ENCODE measurements around the gene LMBR1.

Gene LMBR1

GRCh38 chr7:156659203-156659602 lies 233.8 kb downstream of the LMBR1 start:
- TF ChIP-seq, protein P1, sequence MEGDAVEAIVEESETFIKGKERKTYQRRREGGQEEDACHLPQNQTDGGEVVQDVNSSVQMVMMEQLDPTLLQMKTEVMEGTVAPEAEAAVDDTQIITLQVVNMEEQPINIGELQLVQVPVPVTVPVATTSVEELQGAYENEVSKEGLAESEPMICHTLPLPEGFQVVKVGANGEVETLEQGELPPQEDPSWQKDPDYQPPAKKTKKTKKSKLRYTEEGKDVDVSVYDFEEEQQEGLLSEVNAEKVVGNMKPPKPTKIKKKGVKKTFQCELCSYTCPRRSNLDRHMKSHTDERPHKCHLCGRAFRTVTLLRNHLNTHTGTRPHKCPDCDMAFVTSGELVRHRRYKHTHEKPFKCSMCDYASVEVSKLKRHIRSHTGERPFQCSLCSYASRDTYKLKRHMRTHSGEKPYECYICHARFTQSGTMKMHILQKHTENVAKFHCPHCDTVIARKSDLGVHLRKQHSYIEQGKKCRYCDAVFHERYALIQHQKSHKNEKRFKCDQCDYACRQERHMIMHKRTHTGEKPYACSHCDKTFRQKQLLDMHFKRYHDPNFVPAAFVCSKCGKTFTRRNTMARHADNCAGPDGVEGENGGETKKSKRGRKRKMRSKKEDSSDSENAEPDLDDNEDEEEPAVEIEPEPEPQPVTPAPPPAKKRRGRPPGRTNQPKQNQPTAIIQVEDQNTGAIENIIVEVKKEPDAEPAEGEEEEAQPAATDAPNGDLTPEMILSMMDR (IDR thresholded peaks at IDR 0.05; ENCODE audit: insufficient read depth, low read length, missing control alignments), result no peak
- ChIA-PET POLR2A (no interaction called here), CTCF (no interaction called here)
- H3K4me3 ChIP-seq (ENCODE audit: low read depth, low read length), result no peak overlapping the region
- no peak for DNase-seq (ENCODE audit: low read depth, low spot score)

DNA sequence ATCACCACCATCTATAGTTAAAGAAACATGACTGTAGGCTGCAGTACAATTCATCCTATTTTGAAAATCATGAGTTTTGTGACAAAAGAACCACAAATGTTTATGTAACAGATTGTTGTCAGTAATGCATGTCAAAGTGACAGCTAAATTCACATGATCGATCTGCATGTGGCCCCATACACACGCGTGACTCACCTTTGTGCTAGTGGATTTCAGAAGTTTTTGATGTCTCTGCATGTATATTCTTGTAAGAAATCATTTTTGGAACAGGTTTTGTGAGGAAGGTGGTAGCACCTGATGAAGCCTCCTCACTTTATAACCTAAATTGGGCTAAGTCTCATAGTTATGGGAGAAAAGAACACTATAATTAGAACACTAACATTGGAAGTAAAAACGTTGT lies 235.3 kb downstream of the LMBR1 start:
- no peak overlapping the region for H3K4me3 ChIP-seq (ENCODE audit: low read depth, low read length)
- TF ChIP-seq, protein P1 (IDR thresholded peaks at IDR 0.05; ENCODE audit: insufficient read depth, low read length, missing control alignments), result no peak
- CTCF ChIA-PET, result no interaction called here
- POLR2A ChIA-PET, result no interaction called here
- DNase-seq (ENCODE audit: low read depth, low spot score), result no peak

- DNase-seq (ENCODE audit: low read depth, low spot score), result no peak
- ChIA-PET CTCF (no interaction called here), POLR2A (no interaction called here)
- no peak overlapping the region for H3K4me3 ChIP-seq (ENCODE audit: low read depth, low read length)
- TF ChIP-seq, protein P1 (IDR thresholded peaks at IDR 0.05; ENCODE audit: insufficient read depth, low read length, missing control alignments), result no peak
Measured at GRCh38 chr7:156656598-156656997, 236.4 kb downstream of the LMBR1 start.

- TF ChIP-seq, protein P1 (IDR thresholded peaks at IDR 0.05; ENCODE audit: insufficient read depth, low read length, missing control alignments), result no peak
- POLR2A ChIA-PET, result no interaction called here
- no peak overlapping the region for H3K4me3 ChIP-seq (ENCODE audit: low read depth, low read length)
- CTCF ChIA-PET, result no interaction called here
- DNase-seq (ENCODE audit: low read depth, low spot score), result no peak
Measured at GRCh38 chr7:156655983-156656382, 237.0 kb downstream of the LMBR1 start.

- ChIA-PET POLR2A (no interaction called here), CTCF (no interaction called here)
- no peak overlapping the region for H3K4me3 ChIP-seq (ENCODE audit: low read depth, low read length)
- DNase-seq (ENCODE audit: low read depth, low spot score), result no peak
- TF ChIP-seq, protein P1 (IDR thresholded peaks at IDR 0.05; ENCODE audit: insufficient read depth, low read length, missing control alignments), result no peak
Measured at GRCh38 chr7:156655251-156655650, 237.7 kb downstream of the LMBR1 start.

- POLR2A ChIA-PET, result no interaction called here
- TF ChIP-seq, protein P1 (IDR thresholded peaks at IDR 0.05; ENCODE audit: insufficient read depth, low read length, missing control alignments), result no peak
- no peak for DNase-seq (ENCODE audit: low read depth, low spot score)
- H3K4me3 ChIP-seq (ENCODE audit: low read depth, low read length), result no peak overlapping the region
- CTCF ChIA-PET, result no interaction called here
Measured at GRCh38 chr7:156654511-156655234, 238.3 kb downstream of the LMBR1 start.

Data from AG04449 (cell line).